Esophagus squamous epithelium (tissue), 5 donors: Measurements from ENCODE around the gene HACL1. TPM values are rescaled to one million over a fixed set of nuclear protein-coding genes. Genes with fewer than 3 reads are reported as not detected.

ENCODE experiments used
- DNase-seq: peaks from one replicate; lab custom pipeline; 2025; lab: John Stamatoyannopoulos, UW
- H3K27ac ChIP-seq, 4 donors: fragments of 200-600 bp; sonication (generic); one replicate each; pipeline ENCODE4 v1.5.1; 2016 to 2019; ENCODE audit warnings: mild to moderate bottlenecking in 1 of 4
- H3K27me3 ChIP-seq, 4 donors: fragments of 200-600 bp; sonication (generic); 1 replicate in 3 of 4; 2 replicates in 1 of 4; pipeline versions ENCODE4 v1.5.1 to v1.6.0; 2017 to 2021; ENCODE audit warnings: antibody characterized with exemption in 1 of 4
- H3K36me3 ChIP-seq, 3 donors: fragments of 200-600 bp; sonication (generic); one replicate each; pipeline ENCODE4 v1.5.1; 2016 to 2019
- H3K4me1 ChIP-seq, 3 donors: fragments of 200-600 bp; sonication (generic); one replicate each; pipeline ENCODE4 v1.5.1; 2017 to 2019
- H3K4me3 ChIP-seq, 4 donors: fragments of 200-600 bp; sonication (generic); 1 replicate in 3 of 4; 2 replicates in 1 of 4; pipeline ENCODE4 v1.5.1; 2016 to 2019; ENCODE audit warnings: mild to moderate bottlenecking in 2 of 4, moderate library complexity in 1 of 4
- H3K9me3 ChIP-seq, 3 donors: fragments of 200-600 bp; sonication (generic); one replicate each; pipeline ENCODE4 v1.5.1; 2016 to 2019
- CTCF ChIP-seq, 6 experiments: fragments of 450-650 bp in 4 of 6; fragments of 200-600 bp in 2 of 6; sonication (generic) in 2 of 6; IDR thresholded peaks; one replicate each; pipeline ENCODE4 v1.5.1; 2016 to 2019; ENCODE audit warnings: antibody characterized with exemption in 6 of 6, mild to moderate bottlenecking in 4 of 6, moderate library complexity in 4 of 6
- POLR2A ChIP-seq, 4 donors: fragments of 450-650 bp; IDR thresholded peaks; one replicate each; pipeline ENCODE4 v1.6.1; 2017; ENCODE audit warnings: antibody characterized with exemption in 4 of 4, mild to moderate bottlenecking in 4 of 4, moderate library complexity in 3 of 4
- WGBS, 2 donors: methylation state at CpG; one replicate each; pipeline ENCODE4 v1.1.5; 2018; 5-methylcytosine and 5-hydroxymethylcytosine counted together
- intact Hi-C: fragments of 100-400 bp; cut with DNase I; formaldehyde crosslinking; loops from one replicate; pipeline ENCODE4 v1.15.0; 2022
- total RNA-seq, 4 donors: library from RNA; depleted of rRNA; stranded (reverse); fragments of >200 nt; gene quantifications; one replicate each; pipeline ENCODE4 v1.1.0, GENCODE V29; 2016
- donor health status: DM: yes; HTN: yes; CAD: no.

Gene HACL1
- total RNA-seq: 10 to 100 TPM in 2 of 4 donors, 1 to 10 TPM in 2; 3.3 to 22.3 (median 9.4) TPM

GRCh38 chr3:15601399-15602145 lies at the start of gene HACL1, which contains the start of gene BTD:
Gene HACL1, minus strand, starts transcription at chr3:15601569. Its CDS starts 106 bp downstream, at chr3:15601463.
Gene BTD, plus strand, starts transcription at chr3:15601745. Its CDS starts 33,695 bp downstream, at chr3:15635440.
- H3K36me3 ChIP-seq: peaks cover 0 to 30% (median 0%) of the 10 kb centered on the region in 3 donors
- no peaks in the 10 kb centered on the region for H3K9me3 ChIP-seq
- H3K27ac ChIP-seq: peak within 1 kb of the TSS; percentile 83 to 95 (median 94)
- peaks cover 5 to 40% (median 22%) of the 10 kb centered on the region in 3 donors for H3K4me1 ChIP-seq
- intact Hi-C loops: no loop called here
- TF ChIP-seq CTCF (IDR thresholded peaks at IDR 0.05) (peak in 3 of 6 experiments; percentile 18 to 40 (median 32)), POLR2A (IDR thresholded peaks at IDR 0.05) (peak in 3 of 4 donors; percentile 7 to 77 (median 61))
- peak within 1 kb of the TSS; percentile 81 to 96 (median 89) for H3K4me3 ChIP-seq
- no peaks in the 10 kb centered on the region for H3K27me3 ChIP-seq
- 0 to 1% methylated on average over 32 to 47 of the region's 61 CpGs for WGBS, 2 donors
- no peak for DNase-seq

- H3K27me3 ChIP-seq: no peaks in the 10 kb centered on the region
- H3K27ac ChIP-seq: no peak overlapping the region
- no peak overlapping the region for H3K4me3 ChIP-seq
- 74 to 83% methylated on average over 5 of the region's 5 CpGs for WGBS, 2 donors
- peaks cover 0 to 2% (median 0%) of the 10 kb centered on the region in 3 donors for H3K36me3 ChIP-seq
- intact Hi-C loops: no loop called here
- H3K4me1 ChIP-seq: peaks cover 5 to 33% (median 22%) of the 10 kb centered on the region in 3 donors
- DNase-seq: no peak
- no peak for TF ChIP-seq POLR2A (IDR thresholded peaks at IDR 0.05)
- no peak for TF ChIP-seq CTCF (IDR thresholded peaks at IDR 0.05)
- H3K9me3 ChIP-seq: peaks cover 0 to under 1% (median 0%) of the 10 kb centered on the region in 3 donors
Observed at GRCh38 chr3:15649858-15650257, 48.5 kb upstream of the HACL1 start.

GRCh38 chr3:15649341-15649740 lies 48.0 kb upstream of the HACL1 start:
- H3K9me3 ChIP-seq: no peaks in the 10 kb centered on the region
- peaks cover 5 to 33% (median 22%) of the 10 kb centered on the region in 3 donors for H3K4me1 ChIP-seq
- H3K4me3 ChIP-seq: no peak overlapping the region
- TF ChIP-seq CTCF (IDR thresholded peaks at IDR 0.05): no peak
- TF ChIP-seq POLR2A (IDR thresholded peaks at IDR 0.05): no peak
- no peak for DNase-seq
- H3K27me3 ChIP-seq: no peaks in the 10 kb centered on the region
- intact Hi-C loops: no loop called here
- peaks cover 0 to 7% (median 0%) of the 10 kb centered on the region in 3 donors for H3K36me3 ChIP-seq
- 84 to 93% methylated on average over 3 of the region's 3 CpGs for WGBS, 2 donors
- H3K27ac ChIP-seq: no peak overlapping the region

GRCh38 chr3:15647611-15648167 lies 46.3 kb upstream of the HACL1 start:
- TF ChIP-seq POLR2A (IDR thresholded peaks at IDR 0.05) (no peak), CTCF (IDR thresholded peaks at IDR 0.05) (no peak)
- Histone ChIP-seq H3K4me1 (peaks cover 5 to 33% (median 22%) of the 10 kb centered on the region in 3 donors), H3K9me3 (no peaks in the 10 kb centered on the region), H3K4me3 (peak overlapping the region in 1 of 4 donors; percentile 21), H3K36me3 (peaks cover 0 to 18% (median 0%) of the 10 kb centered on the region in 3 donors), H3K27me3 (no peaks in the 10 kb centered on the region), H3K27ac (peak overlapping the region; percentile 34 to 83 (median 62))
- DNase-seq: no peak
- intact Hi-C loops: no loop called here
- 41 to 49% methylated on average over 4 of the region's 4 CpGs for WGBS, 2 donors
